Measurements from ENCODE around the gene LINGO4.

LINGO4 gene

GRCh38 chr1:151809985-151810556 lies 4.9 kb upstream of the LINGO4 start:
- TF ChIP-seq POLR2A (IDR thresholded peaks at IDR 0.05; ENCODE audit: low read depth, low read length): no peak
- FAIRE-seq: no peak
- DNase-seq (ENCODE audit: insufficient read length): no peak

- DNase-seq (ENCODE audit: insufficient read length): no peak
These were observed 4.2 kb upstream of the LINGO4 start for GRCh38 chr1:151809290-151809984.

GRCh38 chr1:151807766-151808165 lies 2.5 kb upstream of the LINGO4 start:
- DNase-seq (ENCODE audit: insufficient read length): no peak
- no peak for FAIRE-seq

More at GRCh38 chr1:151809290-151809984, 4.2 kb upstream of the LINGO4 start:
- no peak for FAIRE-seq
- TF ChIP-seq POLR2A (IDR thresholded peaks at IDR 0.05; ENCODE audit: low read depth, low read length) (no peak), TAF1 (IDR thresholded peaks at IDR 0.05; ENCODE audit: borderline replicate concordance, low read depth, low read length) (no peak), POLR2AphosphoS5 (IDR thresholded peaks at IDR 0.05; ENCODE audit: low read depth, low read length) (no peak)

GRCh38 chr1:151807131-151807530 lies 1.9 kb upstream of the LINGO4 start:
- FAIRE-seq: no peak
- DNase-seq (ENCODE audit: insufficient read length): no peak
- TF ChIP-seq POLR2AphosphoS5 (IDR thresholded peaks at IDR 0.05; ENCODE audit: low read depth, low read length): no peak
- no peak for TF ChIP-seq TAF1 (IDR thresholded peaks at IDR 0.05; ENCODE audit: borderline replicate concordance, low read depth, low read length)
- no peak for TF ChIP-seq POLR2A (IDR thresholded peaks at IDR 0.05; ENCODE audit: low read depth, low read length)

More at GRCh38 chr1:151807766-151808165, 2.5 kb upstream of the LINGO4 start:
- TF ChIP-seq POLR2AphosphoS5 (IDR thresholded peaks at IDR 0.05; ENCODE audit: low read depth, low read length): no peak
- no peak for TF ChIP-seq POLR2A (IDR thresholded peaks at IDR 0.05; ENCODE audit: low read depth, low read length)
- TF ChIP-seq TAF1 (IDR thresholded peaks at IDR 0.05; ENCODE audit: borderline replicate concordance, low read depth, low read length): no peak

GRCh38 chr1:151806170-151806569 lies 951 bp upstream of the LINGO4 start:
- no peak for DNase-seq (ENCODE audit: insufficient read length)
- no peak for TF ChIP-seq TAF1 (IDR thresholded peaks at IDR 0.05; ENCODE audit: borderline replicate concordance, low read depth, low read length)
- TF ChIP-seq POLR2AphosphoS5 (IDR thresholded peaks at IDR 0.05; ENCODE audit: low read depth, low read length): no peak
- TF ChIP-seq POLR2A (IDR thresholded peaks at IDR 0.05; ENCODE audit: low read depth, low read length): no peak
- FAIRE-seq: no peak

GRCh38 chr1:151803915-151804314 lies 1.3 kb downstream of the LINGO4 start:
- no peak for FAIRE-seq
- TF ChIP-seq POLR2A (IDR thresholded peaks at IDR 0.05; ENCODE audit: low read depth, low read length): no peak
- no peak for TF ChIP-seq TAF1 (IDR thresholded peaks at IDR 0.05; ENCODE audit: borderline replicate concordance, low read depth, low read length)
- no peak for TF ChIP-seq POLR2AphosphoS5 (IDR thresholded peaks at IDR 0.05; ENCODE audit: low read depth, low read length)
- DNase-seq (ENCODE audit: insufficient read length): no peak

- FAIRE-seq (no peak), DNase-seq (ENCODE audit: insufficient read length) (no peak)
- no peak for TF ChIP-seq POLR2AphosphoS5 (IDR thresholded peaks at IDR 0.05; ENCODE audit: low read depth, low read length)
- TF ChIP-seq POLR2A (IDR thresholded peaks at IDR 0.05; ENCODE audit: low read depth, low read length): no peak
- no peak for TF ChIP-seq TAF1 (IDR thresholded peaks at IDR 0.05; ENCODE audit: borderline replicate concordance, low read depth, low read length)
These were observed 2.1 kb downstream of the LINGO4 start for GRCh38 chr1:151803164-151803563.

- FAIRE-seq: no peak
- no peak for DNase-seq (ENCODE audit: insufficient read length)
- TF ChIP-seq TAF1 (IDR thresholded peaks at IDR 0.05; ENCODE audit: borderline replicate concordance, low read depth, low read length): no peak
- TF ChIP-seq POLR2AphosphoS5 (IDR thresholded peaks at IDR 0.05; ENCODE audit: low read depth, low read length): no peak
- TF ChIP-seq POLR2A (IDR thresholded peaks at IDR 0.05; ENCODE audit: low read depth, low read length): no peak
These were observed 2.8 kb downstream of the LINGO4 start for GRCh38 chr1:151802372-151802771.

GRCh38 chr1:151801846-151802245 lies 3.4 kb downstream of the LINGO4 start:
- FAIRE-seq: no peak
- TF ChIP-seq POLR2AphosphoS5 (IDR thresholded peaks at IDR 0.05; ENCODE audit: low read depth, low read length) (no peak), POLR2A (IDR thresholded peaks at IDR 0.05; ENCODE audit: low read depth, low read length) (no peak), TAF1 (IDR thresholded peaks at IDR 0.05; ENCODE audit: borderline replicate concordance, low read depth, low read length) (no peak)
- no peak for DNase-seq (ENCODE audit: insufficient read length)

- TF ChIP-seq POLR2AphosphoS5 (IDR thresholded peaks at IDR 0.05; ENCODE audit: low read depth, low read length) (no peak), POLR2A (IDR thresholded peaks at IDR 0.05; ENCODE audit: low read depth, low read length) (no peak), TAF1 (IDR thresholded peaks at IDR 0.05; ENCODE audit: borderline replicate concordance, low read depth, low read length) (no peak)
- no peak for FAIRE-seq
- no peak for DNase-seq (ENCODE audit: insufficient read length)
These were observed 3.9 kb downstream of the LINGO4 start for GRCh38 chr1:151801310-151801820.

GRCh38 chr1:151800830-151801229 lies 4.4 kb downstream of the LINGO4 start:
- DNase-seq (ENCODE audit: insufficient read length) (no peak), FAIRE-seq (no peak)
- TF ChIP-seq TAF1 (IDR thresholded peaks at IDR 0.05; ENCODE audit: borderline replicate concordance, low read depth, low read length): no peak
- TF ChIP-seq POLR2A (IDR thresholded peaks at IDR 0.05; ENCODE audit: low read depth, low read length): no peak
- TF ChIP-seq POLR2AphosphoS5 (IDR thresholded peaks at IDR 0.05; ENCODE audit: low read depth, low read length): no peak
